KOPT-K1 (cell line): ENCODE data around the gene CLTC.
"Not testable (repeated sequence)": the region's sequence is repeated elsewhere in the genome, so short reads cannot be mapped to it uniquely, and the experiment has no call there.

Experiments
- H3K27ac ChIP-seq: fragments of 200-600 bp; sonication (generic); 2 replicates; pipeline ENCODE4 v1.5.1; 2016; ENCODE audit warnings: antibody characterized with exemption, mild to moderate bottlenecking, low read depth, low read length; ENCODE audit not compliant: poor library complexity, severe bottlenecking
- H3K36me3 ChIP-seq: fragments of 200-600 bp; sonication (generic); 2 replicates; pipeline ENCODE4 v1.5.1; 2017; ENCODE audit warnings: antibody characterized with exemption, mild to moderate bottlenecking, low read length, moderate library complexity; ENCODE audit not compliant: insufficient read depth
- H3K9me3 ChIP-seq: fragments of 200-600 bp; sonication (generic); 2 replicates; pipeline ENCODE4 v1.5.1; 2017; ENCODE audit warnings: antibody characterized with exemption, low read length, mild to moderate bottlenecking; ENCODE audit not compliant: insufficient read depth, poor library complexity, severe bottlenecking

CLTC gene

DNA sequence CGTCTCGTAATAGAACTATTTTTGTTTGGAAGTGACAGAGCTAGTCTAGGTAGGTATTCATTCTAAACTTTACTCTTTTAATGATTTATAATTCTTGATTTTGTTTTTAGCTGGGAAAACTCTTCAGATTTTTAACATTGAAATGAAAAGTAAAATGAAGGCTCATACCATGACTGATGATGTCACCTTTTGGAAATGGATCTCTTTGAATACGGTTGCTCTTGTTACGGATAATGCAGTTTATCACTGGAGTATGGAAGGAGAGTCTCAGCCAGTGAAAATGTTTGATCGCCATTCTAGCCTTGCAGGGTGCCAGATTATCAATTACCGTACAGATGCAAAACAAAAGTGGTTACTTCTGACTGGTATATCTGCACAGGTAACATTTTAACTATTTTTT is 27.6 kb downstream of the CLTC start:
- peaks cover 92% of the 10 kb centered on the region for H3K36me3 ChIP-seq
- H3K27ac ChIP-seq: no peak overlapping the region

GRCh38 chr17:59649886-59650285 is 30.2 kb downstream of the CLTC start:
- Histone ChIP-seq H3K36me3 (peaks cover 98% of the 10 kb centered on the region), H3K9me3 (peaks cover 8% of the 10 kb centered on the region), H3K27ac (no peak overlapping the region)

More for the DNA sequence above, 27.6 kb downstream of the CLTC start:
- peaks cover 3% of the 10 kb centered on the region for H3K9me3 ChIP-seq

GRCh38 chr17:59650642-59651041 is 30.9 kb downstream of the CLTC start:
- H3K36me3 ChIP-seq: peaks cover 98% of the 10 kb centered on the region

DNA sequence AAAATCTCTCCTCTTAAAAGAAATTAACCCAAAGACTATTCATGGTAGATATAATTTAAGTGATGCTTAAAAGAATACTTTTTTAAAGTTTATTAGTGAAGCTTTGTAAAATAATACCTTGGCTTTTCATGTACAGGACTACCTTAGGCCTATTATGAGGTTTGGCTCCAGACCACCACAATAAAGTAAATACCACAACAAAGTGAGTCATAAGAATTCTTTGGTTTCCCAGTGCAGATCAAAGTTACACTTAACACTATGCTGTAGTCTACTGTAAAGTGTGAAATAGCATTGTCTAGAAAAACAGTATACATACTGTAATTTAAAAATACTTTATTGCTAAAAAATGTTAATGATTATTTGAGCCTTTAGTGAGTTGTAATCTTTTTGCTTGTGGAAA is 31.7 kb downstream of the CLTC start:
- Histone ChIP-seq H3K27ac (no peak overlapping the region), H3K36me3 (peaks cover 98% of the 10 kb centered on the region), H3K9me3 (peaks cover 8% of the 10 kb centered on the region)

More at GRCh38 chr17:59650642-59651041, 30.9 kb downstream of the CLTC start:
- peaks cover 8% of the 10 kb centered on the region for H3K9me3 ChIP-seq
- no peak overlapping the region for H3K27ac ChIP-seq

DNA sequence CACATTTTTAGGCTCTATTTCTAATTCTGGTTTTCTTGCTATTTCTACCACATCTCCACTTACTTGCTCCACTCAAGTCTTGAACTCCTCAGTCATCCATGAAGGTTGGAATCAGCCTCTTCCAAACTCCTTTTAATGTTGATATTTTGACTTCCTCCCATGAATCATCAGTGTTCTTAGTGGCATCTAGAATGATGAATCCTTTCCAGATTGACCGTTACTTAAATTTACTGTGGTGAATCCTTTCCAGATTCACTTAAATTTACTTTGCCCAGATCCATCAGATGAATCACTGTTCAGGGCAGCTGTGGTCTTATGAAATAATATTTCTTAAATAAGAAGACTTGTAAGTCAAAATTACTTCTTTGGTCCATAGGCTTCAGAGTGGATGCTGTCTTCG is 32.4 kb downstream of the CLTC start:
- peaks cover 98% of the 10 kb centered on the region for H3K36me3 ChIP-seq

DNA sequence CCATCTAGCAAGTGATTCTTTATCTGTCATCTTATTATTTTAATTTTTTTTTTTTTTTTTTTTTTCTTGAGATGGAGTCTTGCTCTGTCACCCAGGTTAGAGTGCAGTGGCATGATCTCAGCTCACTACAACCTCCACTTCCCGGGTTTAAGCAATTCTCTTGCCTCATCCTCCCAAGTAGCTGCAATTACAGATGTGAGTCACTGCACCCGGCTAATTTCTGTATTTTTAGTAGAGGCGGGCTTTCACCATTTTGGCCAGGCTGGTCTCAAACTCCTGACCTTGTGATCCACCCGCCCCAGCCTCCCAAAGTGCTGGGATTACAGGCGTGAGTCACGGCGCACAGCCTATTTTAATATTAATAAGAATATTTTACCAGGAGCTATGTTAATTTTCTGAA is 36.9 kb downstream of the CLTC start:
- H3K36me3 ChIP-seq: peaks cover 98% of the 10 kb centered on the region
- H3K9me3 ChIP-seq, H3K27ac ChIP-seq: not testable (repeated sequence)

More for the DNA sequence above, 32.4 kb downstream of the CLTC start:
- Histone ChIP-seq H3K9me3 (peaks cover 8% of the 10 kb centered on the region), H3K27ac (no peak overlapping the region)

DNA sequence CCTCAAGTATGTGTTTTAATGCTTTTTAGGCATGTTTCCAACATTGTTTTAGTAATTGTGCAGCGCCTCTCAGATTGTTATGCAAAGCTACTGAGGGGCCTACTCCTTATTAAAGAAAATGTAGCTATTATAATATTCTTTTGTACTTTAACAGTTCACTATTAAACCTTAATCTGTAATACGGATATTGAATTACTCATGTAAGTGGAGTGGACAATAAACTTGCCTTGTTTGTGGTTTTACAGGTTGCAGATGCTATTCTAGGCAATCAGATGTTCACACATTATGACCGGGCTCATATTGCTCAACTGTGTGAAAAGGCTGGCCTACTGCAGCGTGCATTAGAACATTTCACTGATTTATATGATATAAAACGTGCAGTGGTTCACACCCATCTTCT is 46.5 kb downstream of the CLTC start:
- Histone ChIP-seq H3K36me3 (peaks cover 99% of the 10 kb centered on the region), H3K27ac (no peak overlapping the region), H3K9me3 (no peaks in the 10 kb centered on the region)

DNA sequence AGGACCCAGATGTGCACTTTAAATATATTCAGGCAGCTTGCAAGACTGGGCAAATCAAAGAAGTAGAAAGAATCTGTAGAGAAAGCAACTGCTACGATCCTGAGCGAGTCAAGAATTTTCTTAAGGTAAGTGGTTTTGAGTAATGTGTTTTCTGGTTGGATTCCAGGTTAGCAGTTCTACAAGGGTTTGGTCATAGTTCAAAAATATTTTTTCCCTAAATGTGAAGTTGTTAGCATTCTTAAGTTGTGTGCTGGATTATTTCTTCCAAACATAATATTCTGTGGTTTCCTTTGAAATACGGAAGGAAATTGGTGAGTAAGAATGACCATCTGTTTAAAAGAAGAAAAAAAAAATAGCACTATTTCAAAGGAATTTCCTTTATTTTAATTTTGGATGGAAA is 49.1 kb downstream of the CLTC start:
- peaks cover 99% of the 10 kb centered on the region for H3K36me3 ChIP-seq
- no peak overlapping the region for H3K27ac ChIP-seq
- H3K9me3 ChIP-seq: no peaks in the 10 kb centered on the region

- Histone ChIP-seq H3K36me3 (peaks cover 99% of the 10 kb centered on the region), H3K9me3 (no peaks in the 10 kb centered on the region), H3K27ac (no peak overlapping the region)
These were observed 49.7 kb downstream of the CLTC start for GRCh38 chr17:59669411-59669810.

DNA sequence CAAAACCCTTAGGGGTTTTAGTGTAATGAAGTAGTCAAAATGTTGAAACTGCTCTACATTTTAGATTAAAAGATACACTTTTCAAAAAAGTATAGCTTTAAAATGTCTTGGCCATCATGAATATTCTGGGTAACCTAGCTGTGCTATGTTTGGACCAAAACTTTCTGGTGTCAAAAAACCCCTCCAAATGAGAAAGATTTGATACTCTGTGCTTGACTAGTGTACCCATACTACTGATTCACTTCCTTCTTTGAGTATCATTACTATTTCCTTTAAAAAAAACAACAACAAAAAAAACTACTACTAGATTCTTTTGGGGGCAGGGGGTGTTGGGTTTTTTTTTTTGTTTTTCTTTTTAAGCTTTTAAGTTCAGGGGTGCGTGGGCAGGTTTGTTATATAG is 50.2 kb downstream of the CLTC start:
- Histone ChIP-seq H3K9me3 (no peaks in the 10 kb centered on the region), H3K27ac (no peak overlapping the region), H3K36me3 (peaks cover 99% of the 10 kb centered on the region)

GRCh38 chr17:59671386-59671785 is 51.7 kb downstream of the CLTC start:
- H3K9me3 ChIP-seq: no peaks in the 10 kb centered on the region
- H3K36me3 ChIP-seq: peaks cover 100% of the 10 kb centered on the region

DNA sequence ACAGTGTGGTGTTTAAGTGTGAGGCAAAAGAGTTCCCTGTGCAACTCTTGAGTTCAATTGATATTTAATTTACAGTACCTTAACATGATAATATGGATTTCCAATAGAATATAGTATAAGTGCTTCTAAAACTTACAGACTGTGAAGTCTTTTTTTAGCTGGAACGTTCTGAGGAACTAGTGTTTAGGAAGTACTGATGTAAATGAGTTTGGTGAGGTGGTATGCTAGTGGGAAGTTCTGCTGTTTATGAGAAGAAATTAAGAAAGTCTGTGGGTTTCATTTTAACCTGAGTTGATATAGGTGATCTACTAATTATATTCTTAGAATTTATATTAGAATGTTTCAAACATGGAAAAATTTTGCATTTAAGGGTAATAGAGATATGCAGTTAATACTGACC is 55.5 kb downstream of the CLTC start:
- Histone ChIP-seq H3K27ac (no peak overlapping the region), H3K36me3 (peaks cover 100% of the 10 kb centered on the region), H3K9me3 (no peaks in the 10 kb centered on the region)

More at GRCh38 chr17:59671386-59671785, 51.7 kb downstream of the CLTC start:
- H3K27ac ChIP-seq: no peak overlapping the region

DNA sequence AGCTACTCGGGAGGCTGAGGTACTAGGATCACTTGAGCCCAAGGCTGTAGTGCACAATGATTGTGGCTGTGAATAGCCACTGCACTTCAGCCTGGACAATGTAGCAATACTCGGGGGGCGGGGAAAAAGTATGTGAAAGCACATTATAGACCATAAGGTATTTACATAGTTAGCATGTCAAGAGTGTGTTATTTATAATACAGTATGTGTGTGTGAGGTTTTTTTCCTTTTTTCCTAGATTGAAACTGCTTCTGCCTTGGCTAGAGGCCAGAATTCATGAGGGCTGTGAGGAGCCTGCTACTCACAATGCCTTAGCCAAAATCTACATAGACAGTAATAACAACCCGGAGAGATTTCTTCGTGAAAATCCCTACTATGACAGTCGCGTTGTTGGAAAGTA is 57.0 kb downstream of the CLTC start:
- peaks cover 100% of the 10 kb centered on the region for H3K36me3 ChIP-seq
- H3K9me3 ChIP-seq: no peaks in the 10 kb centered on the region
- H3K27ac ChIP-seq: no peak overlapping the region

GRCh38 chr17:59678918-59679317 is 59.2 kb downstream of the CLTC start:
- Histone ChIP-seq H3K36me3 (peaks cover 100% of the 10 kb centered on the region), H3K9me3 (no peaks in the 10 kb centered on the region)

GRCh38 chr17:59680314-59680713 is 60.6 kb downstream of the CLTC start:
- Histone ChIP-seq H3K9me3 (no peaks in the 10 kb centered on the region), H3K27ac (no peak overlapping the region), H3K36me3 (peaks cover 100% of the 10 kb centered on the region)

More at GRCh38 chr17:59678918-59679317, 59.2 kb downstream of the CLTC start:
- H3K27ac ChIP-seq: no peak overlapping the region

- peaks cover 100% of the 10 kb centered on the region for H3K36me3 ChIP-seq
- no peak overlapping the region for H3K27ac ChIP-seq
- H3K9me3 ChIP-seq: no peaks in the 10 kb centered on the region
These were observed 63.6 kb downstream of the CLTC start for GRCh38 chr17:59683283-59683682.
